ENCODE measurements around the gene L3MBTL4. TPM values are rescaled to one million over a fixed set of nuclear protein-coding genes. Genes with fewer than 3 reads are reported as not detected.

Gene L3MBTL4
- total RNA-seq, 1 experiment from 2014 or later, result not detected

DNA sequence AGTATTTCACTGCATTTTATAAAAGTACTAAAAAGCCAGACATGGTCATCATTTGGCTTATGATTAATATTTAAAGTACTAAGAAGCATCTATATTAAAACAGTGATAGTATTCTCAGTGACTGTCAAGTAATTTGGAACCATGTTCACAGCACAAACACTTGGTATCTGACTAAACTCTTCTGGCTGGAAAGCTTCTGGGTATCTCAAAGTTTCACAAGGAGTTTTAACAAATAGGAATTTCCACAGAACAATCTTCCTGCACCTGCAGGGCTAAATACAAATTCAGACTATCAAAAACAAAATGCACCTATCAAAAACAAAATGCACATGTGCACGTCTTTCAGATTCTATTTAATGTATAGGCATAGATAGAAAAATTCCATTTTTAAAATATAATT, 158.8 kb downstream of the L3MBTL4 start:
- no peak for ATAC-seq
- intact Hi-C loops (cut with micrococcal nuclease), result no loop called here
- TF ChIP-seq RAD21 (IDR thresholded peaks at IDR 0.05; ENCODE audit: low read depth) (no peak), CTCF (IDR thresholded peaks at IDR 0.05 in 2 of 3, conservative IDR thresholded peaks at IDR 0.05 in 1 of 3; ENCODE audit: borderline replicate concordance in 1 of 3, insufficient read depth in 1 of 3, low read depth in 2 of 3, low read length in 2 of 3) (no peak), ZFX (IDR thresholded peaks at IDR 0.05) (no peak), FOSL1 (IDR thresholded peaks at IDR 0.05; ENCODE audit: low read depth) (no peak)
- no peak overlapping the region for H3K9ac ChIP-seq (ENCODE audit: low read length)
- BruUV-seq (replicated peaks), result no TSS peak
- no peak overlapping the region for H3K27ac ChIP-seq (ENCODE audit: low read depth, low read length)
- H3K27me3 ChIP-seq (ENCODE audit: insufficient read depth, low read length), result no peaks in the 10 kb centered on the region
- no peak overlapping the region for H3K4me2 ChIP-seq (ENCODE audit: low read length)
- DNase-seq (ENCODE audit: low read depth, low spot score), result no peak
- no peaks in the 10 kb centered on the region for H3K4me1 ChIP-seq (ENCODE audit: control insufficient read depth in 1 of 2, insufficient read depth in 2 of 2, low read length in 2 of 2)
- H3K4me3 ChIP-seq (replicated peaks in 1 of 2; ENCODE audit: low read depth in 1 of 2, low read length in 2 of 2), result no peak overlapping the region
- POLR2A ChIA-PET, result no interaction called here
- RAD21 ChIA-PET (ENCODE audit: low non-redundant PET in 1 of 2, low total read pairs in 2 of 2, uncharacterized antibody in 2 of 2, unreplicated experiment in 2 of 2), result no interaction called here
- H3K79me2 ChIP-seq (ENCODE audit: insufficient read depth, low read length), result no peaks in the 10 kb centered on the region
- no peaks in the 10 kb centered on the region for H3K9me2 ChIP-seq (ENCODE audit: insufficient read depth)
- H2AFZ ChIP-seq (ENCODE audit: low read depth, low read length, poor library complexity, severe bottlenecking), result no peak overlapping the region
- peaks cover 12 to 24% of the 10 kb centered on the region in 2 experiments; a peak in 2 of 4 replicates for H3K9me3 ChIP-seq (ENCODE audit: control insufficient read depth in 1 of 2, insufficient read depth in 1 of 2, low read depth in 1 of 2, low read length in 2 of 2)
- H4K20me1 ChIP-seq (ENCODE audit: insufficient read depth), result no peaks in the 10 kb centered on the region
- no peaks in the 10 kb centered on the region for H3K36me3 ChIP-seq (ENCODE audit: control insufficient read depth in 1 of 2, insufficient read depth in 2 of 2, low read length in 2 of 2)
- CTCF ChIA-PET, result no interaction called here

GRCh38 chr18:6255116-6255705, 159.5 kb downstream of the L3MBTL4 start:
- ChIA-PET RAD21 (ENCODE audit: low non-redundant PET in 1 of 2, low total read pairs in 2 of 2, uncharacterized antibody in 2 of 2, unreplicated experiment in 2 of 2) (no interaction called here), POLR2A (no interaction called here)

More at GRCh38 chr18:6255116-6255705, 159.5 kb downstream of the L3MBTL4 start:
- no TSS peak for BruUV-seq (replicated peaks)
- Histone ChIP-seq H3K9ac (ENCODE audit: low read length) (no peak overlapping the region), H3K79me2 (ENCODE audit: insufficient read depth, low read length) (no peaks in the 10 kb centered on the region), H3K36me3 (ENCODE audit: control insufficient read depth in 1 of 2, insufficient read depth in 2 of 2, low read length in 2 of 2) (no peaks in the 10 kb centered on the region), H4K20me1 (ENCODE audit: insufficient read depth) (no peaks in the 10 kb centered on the region), H3K27ac (ENCODE audit: low read depth, low read length) (no peak overlapping the region), H3K4me1 (ENCODE audit: control insufficient read depth in 1 of 2, insufficient read depth in 2 of 2, low read length in 2 of 2) (no peaks in the 10 kb centered on the region), H3K27me3 (ENCODE audit: insufficient read depth, low read length) (no peaks in the 10 kb centered on the region), H3K9me2 (ENCODE audit: insufficient read depth) (no peaks in the 10 kb centered on the region), H3K9me3 (ENCODE audit: control insufficient read depth in 1 of 2, insufficient read depth in 1 of 2, low read depth in 1 of 2, low read length in 2 of 2) (peaks cover 12 to 29% of the 10 kb centered on the region in 2 experiments; a peak in 2 of 4 replicates), H3K4me3 (replicated peaks in 1 of 2; ENCODE audit: low read depth in 1 of 2, low read length in 2 of 2) (no peak overlapping the region), H2AFZ (ENCODE audit: low read depth, low read length, poor library complexity, severe bottlenecking) (no peak overlapping the region), H3K4me2 (ENCODE audit: low read length) (no peak overlapping the region)
- no peak for ATAC-seq
- intact Hi-C loops (cut with micrococcal nuclease), result no loop called here
- CTCF ChIA-PET, result no interaction called here
- TF ChIP-seq, protein P1, sequence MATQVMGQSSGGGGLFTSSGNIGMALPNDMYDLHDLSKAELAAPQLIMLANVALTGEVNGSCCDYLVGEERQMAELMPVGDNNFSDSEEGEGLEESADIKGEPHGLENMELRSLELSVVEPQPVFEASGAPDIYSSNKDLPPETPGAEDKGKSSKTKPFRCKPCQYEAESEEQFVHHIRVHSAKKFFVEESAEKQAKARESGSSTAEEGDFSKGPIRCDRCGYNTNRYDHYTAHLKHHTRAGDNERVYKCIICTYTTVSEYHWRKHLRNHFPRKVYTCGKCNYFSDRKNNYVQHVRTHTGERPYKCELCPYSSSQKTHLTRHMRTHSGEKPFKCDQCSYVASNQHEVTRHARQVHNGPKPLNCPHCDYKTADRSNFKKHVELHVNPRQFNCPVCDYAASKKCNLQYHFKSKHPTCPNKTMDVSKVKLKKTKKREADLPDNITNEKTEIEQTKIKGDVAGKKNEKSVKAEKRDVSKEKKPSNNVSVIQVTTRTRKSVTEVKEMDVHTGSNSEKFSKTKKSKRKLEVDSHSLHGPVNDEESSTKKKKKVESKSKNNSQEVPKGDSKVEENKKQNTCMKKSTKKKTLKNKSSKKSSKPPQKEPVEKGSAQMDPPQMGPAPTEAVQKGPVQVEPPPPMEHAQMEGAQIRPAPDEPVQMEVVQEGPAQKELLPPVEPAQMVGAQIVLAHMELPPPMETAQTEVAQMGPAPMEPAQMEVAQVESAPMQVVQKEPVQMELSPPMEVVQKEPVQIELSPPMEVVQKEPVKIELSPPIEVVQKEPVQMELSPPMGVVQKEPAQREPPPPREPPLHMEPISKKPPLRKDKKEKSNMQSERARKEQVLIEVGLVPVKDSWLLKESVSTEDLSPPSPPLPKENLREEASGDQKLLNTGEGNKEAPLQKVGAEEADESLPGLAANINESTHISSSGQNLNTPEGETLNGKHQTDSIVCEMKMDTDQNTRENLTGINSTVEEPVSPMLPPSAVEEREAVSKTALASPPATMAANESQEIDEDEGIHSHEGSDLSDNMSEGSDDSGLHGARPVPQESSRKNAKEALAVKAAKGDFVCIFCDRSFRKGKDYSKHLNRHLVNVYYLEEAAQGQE (IDR thresholded peaks at IDR 0.05; ENCODE audit: low read depth), result no peak
- no peak for TF ChIP-seq ZFX (IDR thresholded peaks at IDR 0.05)
- no peak for TF ChIP-seq EZH2phosphoT487 (IDR thresholded peaks at IDR 0.05; ENCODE audit: borderline replicate concordance)
- no peak for TF ChIP-seq EGR1 (IDR thresholded peaks at IDR 0.05; ENCODE audit: low read depth)
- TF ChIP-seq MAX (IDR thresholded peaks at IDR 0.05), result no peak
- TF ChIP-seq RAD21 (IDR thresholded peaks at IDR 0.05; ENCODE audit: low read depth), result no peak
- TF ChIP-seq POLR2AphosphoS5 (IDR thresholded peaks at IDR 0.05; ENCODE audit: low read depth, low read length), result no peak
- TF ChIP-seq SRF (IDR thresholded peaks at IDR 0.05; ENCODE audit: low read depth), result no peak
- TF ChIP-seq YY1 (IDR thresholded peaks at IDR 0.05; ENCODE audit: extremely low read depth, insufficient replicate concordance, low read depth, low read length), result no peak
- no peak for TF ChIP-seq SP1 (IDR thresholded peaks at IDR 0.05; ENCODE audit: low read depth)
- DNase-seq (ENCODE audit: low read depth, low spot score), result no peak
